Effector memory CD4-positive, alpha-beta T cell (primary cell): ENCODE data around the gene GIMAP1.

Experiments
- DNase-seq, 3 donors: peaks; one replicate each; pipeline ENCODE4 v3.0.0-alpha.2; 2020
- H3K27ac ChIP-seq: 2 replicates; pipeline ENCODE4 v1.7.0; 2013; ENCODE audit warnings: mild to moderate bottlenecking, low read length, moderate library complexity; ENCODE audit not compliant: insufficient read depth, poor library complexity, severe bottlenecking
- H3K27me3 ChIP-seq: replicated peaks from 2 replicates; pipeline ENCODE4 v1.7.0; 2013; ENCODE audit warnings: mild to moderate bottlenecking, low read length; ENCODE audit not compliant: insufficient read depth, control insufficient read depth, poor library complexity, severe bottlenecking
- H3K36me3 ChIP-seq: 2 replicates; pipeline ENCODE4 v1.7.0; 2013; ENCODE audit warnings: mild to moderate bottlenecking, low read length, moderate library complexity; ENCODE audit not compliant: control insufficient read depth, insufficient read depth
- H3K4me1 ChIP-seq: 2 replicates; pipeline ENCODE4 v1.7.0; 2013; ENCODE audit warnings: low read length, mild to moderate bottlenecking; ENCODE audit not compliant: control insufficient read depth, insufficient read depth, poor library complexity, severe bottlenecking
- H3K4me3 ChIP-seq: 2 replicates; pipeline ENCODE4 v1.7.0; 2013; ENCODE audit warnings: low read length, low read depth, mild to moderate bottlenecking; ENCODE audit not compliant: insufficient read depth, poor library complexity, severe bottlenecking
- H3K9me3 ChIP-seq: 2 replicates; pipeline ENCODE4 v1.7.0; 2013; ENCODE audit warnings: mild to moderate bottlenecking, low read length, moderate library complexity; ENCODE audit not compliant: control insufficient read depth

The GIMAP1 gene

DNA sequence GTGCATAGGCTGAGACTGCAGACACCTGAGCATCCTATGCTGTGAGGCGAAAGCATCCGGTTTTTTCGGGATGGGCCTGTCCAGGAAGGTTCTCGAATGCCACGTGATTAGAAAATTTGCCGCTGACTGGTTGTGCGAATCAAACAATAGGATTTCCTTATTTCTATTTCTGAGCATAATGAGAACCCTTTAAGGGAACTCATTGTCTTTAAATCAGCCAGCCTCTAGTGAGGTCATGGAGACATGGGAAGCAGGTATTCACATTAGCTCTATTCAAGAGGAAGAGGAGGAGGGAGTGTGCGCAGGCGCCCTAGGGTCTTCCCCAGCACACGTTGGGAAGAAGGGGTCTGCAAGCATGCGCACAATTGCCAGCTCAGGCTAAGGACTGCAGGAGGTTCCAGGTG, 5.6 kb downstream of the GIMAP1 start:
- Histone ChIP-seq H3K4me1 (peaks cover 35% of the 10 kb centered on the region), H3K9me3 (peaks cover 8% of the 10 kb centered on the region), H3K27ac (no peak overlapping the region), H3K36me3 (peaks cover 58% of the 10 kb centered on the region), H3K4me3 (no peak overlapping the region), H3K27me3 (no peaks in the 10 kb centered on the region)
- DNase-seq: no peak

DNA sequence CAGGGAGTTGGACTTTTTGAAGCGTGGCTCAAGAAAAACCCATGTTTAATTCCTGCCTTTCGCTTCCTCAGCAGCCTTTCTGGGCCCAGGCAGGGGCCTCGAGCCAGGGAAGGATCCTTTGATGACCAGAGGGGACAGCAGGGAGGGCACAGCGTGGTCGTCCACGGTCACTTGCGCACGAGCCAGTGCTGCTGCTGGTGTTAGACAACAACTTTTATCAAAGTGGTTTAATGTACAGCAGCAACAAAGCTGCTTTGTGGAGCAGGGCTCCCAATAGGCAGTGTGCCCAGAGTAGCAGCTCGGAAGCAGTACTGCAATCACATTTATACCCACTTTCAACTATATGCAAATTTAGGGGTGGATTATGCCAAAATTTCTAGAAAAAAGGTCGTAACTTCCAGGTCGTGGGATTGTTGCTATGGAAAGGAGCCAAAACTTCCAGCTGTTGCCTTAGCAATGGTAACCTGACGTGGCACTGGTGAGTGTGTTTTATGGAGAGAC, 6.1 kb downstream of the GIMAP1 start:
- H3K9me3 ChIP-seq: peaks cover 12% of the 10 kb centered on the region
- no peaks in the 10 kb centered on the region for H3K27me3 ChIP-seq
- H3K4me1 ChIP-seq: peaks cover 35% of the 10 kb centered on the region
- H3K27ac ChIP-seq: no peak overlapping the region
- no peak for DNase-seq
- peaks cover 60% of the 10 kb centered on the region for H3K36me3 ChIP-seq
- no peak overlapping the region for H3K4me3 ChIP-seq

DNA sequence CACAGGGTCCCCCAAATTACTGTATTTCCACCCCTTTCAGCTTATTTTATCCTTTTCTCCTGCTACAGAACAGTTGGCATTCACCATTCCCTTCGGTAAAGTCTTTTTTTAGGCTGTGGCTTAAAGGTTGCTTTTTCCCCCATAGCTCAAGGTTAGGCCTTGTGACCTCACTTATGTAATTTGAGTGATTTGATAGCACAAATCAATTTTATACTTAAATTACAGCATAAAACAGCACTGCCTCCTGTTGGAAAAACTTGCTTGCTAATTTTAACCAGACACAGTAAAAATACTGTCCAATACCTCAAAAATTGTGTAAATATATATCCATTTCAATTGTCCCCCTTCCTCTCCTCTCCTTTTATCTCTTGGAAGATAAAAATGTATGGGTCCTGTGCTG, 7.1 kb downstream of the GIMAP1 start:
- DNase-seq: no peak
- H3K4me1 ChIP-seq: peaks cover 33% of the 10 kb centered on the region
- H3K27me3 ChIP-seq: no peaks in the 10 kb centered on the region
- peaks cover 21% of the 10 kb centered on the region for H3K9me3 ChIP-seq
- peaks cover 60% of the 10 kb centered on the region for H3K36me3 ChIP-seq
- H3K4me3 ChIP-seq: no peak overlapping the region
- no peak overlapping the region for H3K27ac ChIP-seq

DNA sequence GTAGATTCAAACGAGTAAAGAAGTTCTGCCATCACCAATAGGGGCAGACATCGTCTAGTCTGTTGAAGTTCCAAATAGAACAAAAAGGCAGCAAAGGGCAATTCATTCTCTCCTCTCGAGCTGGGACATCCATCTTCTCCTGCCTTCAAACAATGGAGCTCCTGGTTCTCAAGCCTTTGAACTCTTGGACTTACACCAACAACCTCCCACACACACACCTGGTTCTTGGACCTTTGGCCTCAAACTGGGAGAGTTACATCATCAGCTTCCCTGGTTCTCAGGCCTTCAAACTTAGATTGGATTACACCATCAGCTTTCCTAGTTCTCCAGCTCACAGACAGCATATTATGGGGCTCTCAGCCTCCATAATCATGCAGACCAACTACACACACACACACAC, 11.0 kb downstream of the GIMAP1 start:
- peaks cover 11% of the 10 kb centered on the region for H3K4me1 ChIP-seq
- no peak for DNase-seq
- H3K4me3 ChIP-seq: no peak overlapping the region
- no peaks in the 10 kb centered on the region for H3K27me3 ChIP-seq
- peaks cover 21% of the 10 kb centered on the region for H3K36me3 ChIP-seq
- peaks cover 21% of the 10 kb centered on the region for H3K9me3 ChIP-seq
- no peak overlapping the region for H3K27ac ChIP-seq

DNA sequence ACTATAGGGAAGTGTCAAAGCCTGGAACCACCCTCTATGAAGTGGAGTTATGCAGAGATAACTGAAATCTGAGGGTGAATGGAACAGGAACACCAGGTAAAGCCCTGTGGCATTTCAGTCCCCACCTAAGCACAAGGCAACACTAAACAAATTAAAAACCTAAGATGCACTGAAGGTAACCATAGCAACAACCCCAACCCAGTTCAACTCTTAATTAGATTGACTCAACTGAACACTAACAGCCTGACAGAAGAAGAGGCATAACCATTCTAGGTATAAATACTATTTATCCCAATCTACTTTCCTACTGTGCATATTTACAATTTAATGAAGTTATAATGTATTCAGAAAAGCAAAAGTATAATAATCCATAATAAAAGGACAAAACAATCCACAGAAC, 11.6 kb downstream of the GIMAP1 start:
- H3K27me3 ChIP-seq: no peaks in the 10 kb centered on the region
- DNase-seq: no peak

DNA sequence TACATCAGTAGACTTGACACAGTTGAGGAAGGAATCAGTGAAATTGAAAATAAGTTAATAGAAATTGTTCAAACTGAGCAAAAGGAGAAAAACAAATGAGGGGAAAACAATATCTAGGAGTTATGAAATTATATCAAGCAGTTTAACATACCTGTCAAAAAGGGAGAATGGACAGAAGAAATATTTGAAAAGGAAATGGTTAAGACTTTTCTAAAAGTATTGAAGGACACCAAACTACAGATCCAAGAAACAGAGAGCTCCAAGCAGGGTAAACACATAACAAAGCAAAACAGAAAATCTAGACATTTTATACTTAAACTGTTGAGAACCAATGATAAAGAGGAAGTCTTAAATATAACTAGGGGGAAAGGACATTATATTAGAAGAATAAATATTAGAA, 12.2 kb downstream of the GIMAP1 start:
- no peak for DNase-seq
- H3K27me3 ChIP-seq: no peaks in the 10 kb centered on the region
- peaks cover 18% of the 10 kb centered on the region for H3K4me1 ChIP-seq
- no peak overlapping the region for H3K27ac ChIP-seq
- no peak overlapping the region for H3K4me3 ChIP-seq
- H3K36me3 ChIP-seq: peaks cover 10% of the 10 kb centered on the region
- peaks cover 21% of the 10 kb centered on the region for H3K9me3 ChIP-seq

More for the DNA sequence above, 11.6 kb downstream of the GIMAP1 start:
- Histone ChIP-seq H3K9me3 (peaks cover 21% of the 10 kb centered on the region), H3K27ac (no peak overlapping the region), H3K4me3 (no peak overlapping the region), H3K36me3 (peaks cover 15% of the 10 kb centered on the region), H3K4me1 (peaks cover 12% of the 10 kb centered on the region)

DNA sequence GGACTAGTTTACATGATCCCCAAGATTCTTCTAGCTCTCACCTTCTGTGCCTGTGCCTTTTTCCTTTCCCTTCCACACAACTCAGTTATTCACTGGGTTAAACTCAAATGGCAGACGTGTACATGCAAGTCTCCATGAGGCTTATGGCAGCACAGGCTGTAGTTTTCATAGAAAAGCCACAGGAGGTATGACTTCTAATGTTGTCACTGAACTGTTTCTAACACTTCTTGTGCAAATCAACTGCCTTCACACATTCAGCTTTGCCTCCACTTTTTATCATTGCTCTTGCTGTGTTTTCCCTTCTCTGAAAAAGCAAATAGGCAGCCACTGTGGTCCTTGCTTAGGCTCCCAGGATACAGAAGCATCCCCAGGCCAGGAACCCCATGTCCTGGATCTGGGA, 15.5 kb downstream of the GIMAP1 start:
- H3K9me3 ChIP-seq: peaks cover 13% of the 10 kb centered on the region
- H3K4me3 ChIP-seq: no peak overlapping the region
- peaks cover 3% of the 10 kb centered on the region for H3K36me3 ChIP-seq
- H3K27me3 ChIP-seq: no peaks in the 10 kb centered on the region
- peak overlapping the region; percentile 85 for H3K27ac ChIP-seq
- no peak for DNase-seq
- H3K4me1 ChIP-seq: peaks cover 45% of the 10 kb centered on the region

DNA sequence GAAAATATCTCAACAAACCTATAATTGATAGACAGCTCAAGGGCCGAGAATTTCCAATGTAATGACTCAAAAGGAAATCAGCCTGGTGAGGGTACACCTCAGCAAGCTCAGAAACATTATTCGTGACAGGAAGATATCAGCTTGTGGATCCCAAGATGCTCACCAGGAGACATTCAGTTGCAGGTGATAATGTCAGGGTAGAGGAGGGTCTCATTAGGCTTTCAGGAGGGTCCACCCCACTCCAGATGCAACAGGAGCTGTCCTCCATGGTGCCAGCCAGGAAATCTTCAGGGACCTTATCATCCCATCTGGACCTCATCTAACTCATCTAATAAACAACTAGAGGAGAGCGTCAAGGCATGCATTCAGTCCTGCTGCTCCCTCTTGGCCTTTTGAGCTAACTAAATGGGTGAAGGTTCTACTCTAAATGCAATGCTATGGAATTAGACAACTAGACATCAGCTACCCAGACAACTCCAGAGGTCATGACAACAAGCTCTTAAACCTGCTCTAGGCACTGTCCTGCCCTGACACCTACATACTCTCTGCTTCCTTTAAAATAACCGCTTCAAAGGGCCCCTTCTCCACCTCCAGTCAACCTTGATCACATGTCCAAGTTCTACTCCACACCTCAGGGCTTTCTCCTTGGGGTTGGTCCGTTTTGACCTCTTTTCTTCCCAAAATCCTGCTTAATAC, 16.5 kb downstream of the GIMAP1 start:
- DNase-seq: no peak
- no peak overlapping the region for H3K4me3 ChIP-seq
- H3K27me3 ChIP-seq: no peaks in the 10 kb centered on the region
- no peaks in the 10 kb centered on the region for H3K36me3 ChIP-seq
- peaks cover 5% of the 10 kb centered on the region for H3K9me3 ChIP-seq
- H3K27ac ChIP-seq: peak overlapping the region; percentile 85
- H3K4me1 ChIP-seq: peaks cover 47% of the 10 kb centered on the region

DNA sequence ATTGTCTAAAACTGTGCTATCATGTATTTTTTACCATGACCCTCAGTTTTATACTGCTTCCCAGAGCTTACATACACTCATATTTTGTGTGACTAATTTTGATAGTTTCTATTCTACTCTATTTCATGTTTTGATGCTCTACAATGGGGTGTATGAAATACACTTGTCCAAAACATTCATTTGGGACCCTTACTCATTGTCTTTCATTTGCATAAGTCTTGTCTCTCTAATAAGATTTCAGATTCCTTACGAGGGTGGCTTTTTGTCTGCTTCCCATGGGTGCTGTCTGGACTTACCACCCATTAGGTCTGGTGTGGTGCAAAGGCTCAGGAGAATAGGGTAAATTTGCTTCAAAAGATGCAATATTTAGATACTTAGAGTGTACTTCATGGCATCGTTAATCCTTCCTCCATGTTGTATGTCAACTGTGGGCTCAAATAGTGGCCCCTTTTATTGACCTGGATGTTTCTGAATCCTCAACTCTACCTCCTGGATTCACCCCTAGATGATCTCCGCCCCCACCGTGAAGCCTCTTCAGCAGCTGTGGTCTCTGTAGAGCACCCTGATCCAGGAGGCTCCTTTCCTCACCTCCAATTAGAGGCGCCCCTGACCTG, 17.2 kb downstream of the GIMAP1 start:
- peaks cover 47% of the 10 kb centered on the region for H3K4me1 ChIP-seq
- H3K27me3 ChIP-seq: no peaks in the 10 kb centered on the region
- DNase-seq: no peak
- H3K27ac ChIP-seq: peak overlapping the region; percentile 85
- H3K4me3 ChIP-seq: no peak overlapping the region
- no peaks in the 10 kb centered on the region for H3K36me3 ChIP-seq
- no peaks in the 10 kb centered on the region for H3K9me3 ChIP-seq

DNA sequence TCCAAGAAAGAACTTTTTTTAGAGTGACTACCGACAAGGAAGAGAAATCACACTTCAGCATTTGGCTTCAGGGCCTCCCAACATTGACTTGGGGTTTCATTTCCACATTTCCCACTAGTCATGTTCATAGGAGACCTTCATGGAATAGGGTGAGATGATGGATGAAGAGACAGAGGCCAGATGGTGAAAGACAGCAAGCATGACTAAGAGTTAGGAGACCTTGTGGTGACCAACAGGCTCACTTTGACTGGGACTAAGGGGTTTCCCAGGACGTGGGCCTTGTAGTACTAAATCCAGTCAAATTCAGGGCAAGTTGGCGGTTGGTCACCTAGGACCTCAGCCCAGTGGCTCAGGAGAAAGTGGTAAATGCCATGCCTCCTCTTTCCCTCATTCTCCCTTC, 17.8 kb downstream of the GIMAP1 start:
- Histone ChIP-seq H3K27me3 (no peaks in the 10 kb centered on the region), H3K36me3 (peaks cover 1% of the 10 kb centered on the region), H3K9me3 (no peaks in the 10 kb centered on the region), H3K4me1 (peaks cover 47% of the 10 kb centered on the region), H3K27ac (peak overlapping the region; percentile 85), H3K4me3 (no peak overlapping the region)
- DNase-seq: no peak
